Activated naive CD4-positive, alpha-beta T cell treated with anti-CD3 and anti-CD28 coated beads, Interleukin-2, amount 10 ng/mL, durations not matched to agents 7 days and 5 days (primary cell): ENCODE data around the gene ESAM.

Experiments
- CTCF ChIA-PET: fragments of 350-600 bp; sonication (Branson Sonifier 250); formaldehyde crosslinking; loops from one replicate; lab custom pipeline; 2021; ENCODE audit warnings: antibody characterized with exemption; lab: Charles Lee
- DNase-seq: peaks from one replicate; pipeline ENCODE4 v3.0.0-alpha.2; 2020
- H3K27ac Mint-ChIP-seq: one replicate; pipeline ENCODE4 v1.8.0; 2021; ENCODE audit warnings: mild to moderate bottlenecking, moderate library complexity, mixed read lengths
- H3K27me3 Mint-ChIP-seq: one replicate; pipeline ENCODE4 v1.8.0; 2021; ENCODE audit warnings: mild to moderate bottlenecking, mixed read lengths
- H3K36me3 Mint-ChIP-seq: one replicate; pipeline ENCODE4 v1.8.0; 2021; ENCODE audit warnings: mixed read lengths
- H3K4me1 Mint-ChIP-seq: one replicate; pipeline ENCODE4 v1.8.0; 2021; ENCODE audit warnings: mixed read lengths
- H3K4me3 Mint-ChIP-seq: one replicate; pipeline ENCODE4 v1.8.0; 2021; ENCODE audit warnings: mild to moderate bottlenecking, moderate library complexity, mixed read lengths
- H3K9me3 Mint-ChIP-seq: one replicate; pipeline ENCODE4 v1.8.0; 2021; ENCODE audit warnings: mixed read lengths

ESAM gene

GRCh38 chr11:124762624-124763155 is 600 bp upstream of the ESAM start:
- CTCF ChIA-PET: interaction anchor here (0.7 to 8.5 kb wide), 18 partner anchors 8 to 346 kb away, joined by 3 to 95 read pairs (median 7); partner anchors contain the start of genes MSANTD2, SIAE, SPA17 and TBRG1
- Mint-ChIP-seq H3K27ac (no peak overlapping the region), H3K27me3 (peaks cover 50% of the 10 kb centered on the region), H3K9me3 (no peaks in the 10 kb centered on the region), H3K4me3 (peak overlapping the region; percentile 88), H3K36me3 (peaks cover 6% of the 10 kb centered on the region), H3K4me1 (peaks cover 36% of the 10 kb centered on the region)
- DNase-seq: no peak

GRCh38 chr11:124761301-124762104 is 587 bp downstream of the ESAM start:
- H3K4me3 Mint-ChIP-seq: peak overlapping the region; percentile 88
- CTCF ChIA-PET: interaction anchor here (0.6 to 8.5 kb wide), 8 partner anchors 13 to 117 kb away, joined by 3 to 95 read pairs (median 14); partner anchors contain the start of genes SIAE and SPA17
- peaks cover 61% of the 10 kb centered on the region for H3K27me3 Mint-ChIP-seq
- H3K4me1 Mint-ChIP-seq: peaks cover 38% of the 10 kb centered on the region
- peaks cover 4% of the 10 kb centered on the region for H3K36me3 Mint-ChIP-seq
- H3K27ac Mint-ChIP-seq: no peak overlapping the region
- no peaks in the 10 kb centered on the region for H3K9me3 Mint-ChIP-seq
- no peak for DNase-seq

GRCh38 chr11:124760806-124761205 is 1.3 kb downstream of the ESAM start:
- CTCF ChIA-PET: interaction anchor here (0.6 to 8.5 kb wide), 7 partner anchors 12 to 98 kb away, joined by 3 to 95 read pairs (median 22); partner anchors contain the start of genes SIAE and SPA17
- Mint-ChIP-seq H3K9me3 (no peaks in the 10 kb centered on the region), H3K27me3 (peaks cover 68% of the 10 kb centered on the region), H3K4me3 (peak overlapping the region; percentile 31), H3K4me1 (peaks cover 42% of the 10 kb centered on the region), H3K27ac (no peak overlapping the region), H3K36me3 (no peaks in the 10 kb centered on the region)
- DNase-seq: no peak

GRCh38 chr11:124760205-124760652 is 1.9 kb downstream of the ESAM start:
- no peak for DNase-seq
- Mint-ChIP-seq H3K9me3 (no peaks in the 10 kb centered on the region), H3K4me3 (peak overlapping the region; percentile 43), H3K36me3 (no peaks in the 10 kb centered on the region), H3K4me1 (peaks cover 43% of the 10 kb centered on the region), H3K27me3 (peaks cover 70% of the 10 kb centered on the region), H3K27ac (no peak overlapping the region)
- CTCF ChIA-PET: interaction anchor here (1.4 to 8.5 kb wide), 5 partner anchors 11 to 89 kb away, joined by 3 to 95 read pairs (median 39); partner anchors contain the start of genes SIAE and SPA17

- Mint-ChIP-seq H3K4me1 (peaks cover 43% of the 10 kb centered on the region), H3K27ac (no peak overlapping the region), H3K36me3 (no peaks in the 10 kb centered on the region), H3K9me3 (no peaks in the 10 kb centered on the region), H3K27me3 (peaks cover 73% of the 10 kb centered on the region), H3K4me3 (peak overlapping the region; percentile 43)
- no peak for DNase-seq
- CTCF ChIA-PET: interaction anchor here (1.1 to 8.5 kb wide), 9 partner anchors 11 to 138 kb away, joined by 3 to 95 read pairs (median 10); partner anchors contain the start of genes ROBO4, SIAE and SPA17
These were observed 2.6 kb downstream of the ESAM start for GRCh38 chr11:124759266-124760204.

GRCh38 chr11:124758355-124759265 is 3.5 kb downstream of the ESAM start:
- Mint-ChIP-seq H3K36me3 (no peaks in the 10 kb centered on the region), H3K4me3 (no peak overlapping the region), H3K27me3 (peaks cover 76% of the 10 kb centered on the region), H3K9me3 (no peaks in the 10 kb centered on the region), H3K4me1 (peaks cover 42% of the 10 kb centered on the region), H3K27ac (no peak overlapping the region)
- CTCF ChIA-PET: interaction anchor here (0.6 to 3.2 kb wide), 15 partner anchors 10 to 139 kb away, joined by 3 to 19 read pairs (median 6); partner anchors contain the start of genes ROBO4, SIAE and SPA17
- DNase-seq: peak; percentile 80

GRCh38 chr11:124757320-124757719 is 4.8 kb downstream of the ESAM start:
- H3K27me3 Mint-ChIP-seq: peaks cover 75% of the 10 kb centered on the region
- no peaks in the 10 kb centered on the region for H3K36me3 Mint-ChIP-seq
- CTCF ChIA-PET: interaction anchor here (0.9 to 3.2 kb wide), 6 partner anchors 9 to 88 kb away, joined by 3 to 19 read pairs (median 3); no protein-coding TSS in a partner anchor
- peaks cover 41% of the 10 kb centered on the region for H3K4me1 Mint-ChIP-seq
- H3K9me3 Mint-ChIP-seq: no peaks in the 10 kb centered on the region
- no peak overlapping the region for H3K27ac Mint-ChIP-seq
- DNase-seq: no peak
- H3K4me3 Mint-ChIP-seq: no peak overlapping the region

- Mint-ChIP-seq H3K36me3 (no peaks in the 10 kb centered on the region), H3K27ac (no peak overlapping the region), H3K9me3 (no peaks in the 10 kb centered on the region), H3K4me3 (no peak overlapping the region), H3K27me3 (peaks cover 77% of the 10 kb centered on the region), H3K4me1 (peaks cover 41% of the 10 kb centered on the region)
- CTCF ChIA-PET: interaction anchor here (0.9 to 3.2 kb wide), 4 partner anchors 8 to 87 kb away, joined by 3 to 19 read pairs (median 4); no protein-coding TSS in a partner anchor
- no peak for DNase-seq
These were observed 5.3 kb downstream of the ESAM start for GRCh38 chr11:124756753-124757227.

- Mint-ChIP-seq H3K9me3 (no peaks in the 10 kb centered on the region), H3K4me1 (peaks cover 37% of the 10 kb centered on the region), H3K27ac (no peak overlapping the region), H3K27me3 (peaks cover 73% of the 10 kb centered on the region), H3K36me3 (no peaks in the 10 kb centered on the region), H3K4me3 (no peak overlapping the region)
- no peak for DNase-seq
- CTCF ChIA-PET: interaction anchor here (0.9 to 3.2 kb wide), 4 partner anchors 7 to 86 kb away, joined by 3 to 19 read pairs (median 4); no protein-coding TSS in a partner anchor
These were observed 5.9 kb downstream of the ESAM start for GRCh38 chr11:124756033-124756752.

GRCh38 chr11:124754710-124755109 is 7.4 kb downstream of the ESAM start:
- DNase-seq: no peak
- no peaks in the 10 kb centered on the region for H3K9me3 Mint-ChIP-seq
- CTCF ChIA-PET: interaction anchor here (0.6 to 2.4 kb wide), 6 partner anchors 8 to 83 kb away, joined by 3 to 10 read pairs (median 4); no protein-coding TSS in a partner anchor
- H3K27me3 Mint-ChIP-seq: peaks cover 69% of the 10 kb centered on the region
- no peak overlapping the region for H3K4me3 Mint-ChIP-seq
- no peaks in the 10 kb centered on the region for H3K36me3 Mint-ChIP-seq
- no peak overlapping the region for H3K27ac Mint-ChIP-seq
- peaks cover 41% of the 10 kb centered on the region for H3K4me1 Mint-ChIP-seq

GRCh38 chr11:124754309-124754708 is 7.8 kb downstream of the ESAM start:
- H3K9me3 Mint-ChIP-seq: no peaks in the 10 kb centered on the region
- no peaks in the 10 kb centered on the region for H3K36me3 Mint-ChIP-seq
- no peak overlapping the region for H3K4me3 Mint-ChIP-seq
- H3K27me3 Mint-ChIP-seq: peaks cover 69% of the 10 kb centered on the region
- no peak overlapping the region for H3K27ac Mint-ChIP-seq
- no peak for DNase-seq
- CTCF ChIA-PET: interaction anchor here (0.9 to 2.4 kb wide), 4 partner anchors 9 to 84 kb away, joined by 5 to 14 read pairs (median 8); no protein-coding TSS in a partner anchor
- peaks cover 42% of the 10 kb centered on the region for H3K4me1 Mint-ChIP-seq

GRCh38 chr11:124753624-124754023 is 8.5 kb downstream of the ESAM start:
- Mint-ChIP-seq H3K27ac (no peak overlapping the region), H3K36me3 (no peaks in the 10 kb centered on the region), H3K9me3 (no peaks in the 10 kb centered on the region), H3K4me1 (peaks cover 43% of the 10 kb centered on the region), H3K27me3 (peaks cover 69% of the 10 kb centered on the region), H3K4me3 (no peak overlapping the region)
- CTCF ChIA-PET: interaction anchor here (1.4 to 2.4 kb wide), 4 partner anchors 10 to 84 kb away, joined by 7 to 14 read pairs (median 8); no protein-coding TSS in a partner anchor
- DNase-seq: no peak
